ENCODE measurements around the gene IKZF1.

DNA sequence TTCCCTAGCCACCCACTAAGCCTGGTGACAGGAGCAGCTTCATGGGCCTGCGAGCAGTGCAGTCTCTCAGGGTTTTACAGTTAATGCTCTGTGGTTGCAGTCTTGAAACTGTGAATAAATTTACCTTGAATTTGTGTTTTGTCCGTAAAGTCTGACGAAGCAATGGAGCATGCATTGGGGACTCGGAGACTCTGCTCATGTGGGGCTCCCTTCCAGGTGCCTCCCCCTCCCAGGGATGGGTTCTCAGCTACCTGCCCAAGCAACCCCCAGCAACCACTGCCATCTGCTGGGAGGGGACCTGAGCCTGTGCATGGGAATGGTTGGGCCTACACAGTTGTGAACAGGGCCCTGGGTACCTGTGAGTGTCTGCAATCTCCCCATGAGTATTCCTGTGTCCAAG, 36.3 kb upstream of the IKZF1 start:
- TF ChIP-seq RAD21 (conservative IDR thresholded peaks at IDR 0.05 in 1 of 2, IDR thresholded peaks at IDR 0.05 in 1 of 2) = no peak
- TF ChIP-seq, protein P1, sequence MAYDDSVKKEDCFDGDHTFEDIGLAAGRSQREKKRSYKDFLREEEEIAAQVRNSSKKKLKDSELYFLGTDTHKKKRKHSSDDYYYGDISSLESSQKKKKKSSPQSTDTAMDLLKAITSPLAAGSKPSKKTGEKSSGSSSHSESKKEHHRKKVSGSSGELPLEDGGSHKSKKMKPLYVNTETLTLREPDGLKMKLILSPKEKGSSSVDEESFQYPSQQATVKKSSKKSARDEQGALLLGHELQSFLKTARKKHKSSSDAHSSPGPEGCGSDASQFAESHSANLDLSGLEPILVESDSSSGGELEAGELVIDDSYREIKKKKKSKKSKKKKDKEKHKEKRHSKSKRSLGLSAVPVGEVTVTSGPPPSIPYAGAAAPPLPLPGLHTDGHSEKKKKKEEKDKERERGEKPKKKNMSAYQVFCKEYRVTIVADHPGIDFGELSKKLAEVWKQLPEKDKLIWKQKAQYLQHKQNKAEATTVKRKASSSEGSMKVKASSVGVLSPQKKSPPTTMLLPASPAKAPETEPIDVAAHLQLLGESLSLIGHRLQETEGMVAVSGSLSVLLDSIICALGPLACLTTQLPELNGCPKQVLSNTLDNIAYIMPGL (CRISPR knock-in tag; IDR thresholded peaks at IDR 0.05; ENCODE audit: borderline replicate concordance) = no peak
- no peak for TF ChIP-seq EP300 (IDR thresholded peaks at IDR 0.05)
- no peak for TF ChIP-seq RCOR1 (IDR thresholded peaks at IDR 0.05; ENCODE audit: low read depth, low read length)
- TF ChIP-seq, protein P2, sequence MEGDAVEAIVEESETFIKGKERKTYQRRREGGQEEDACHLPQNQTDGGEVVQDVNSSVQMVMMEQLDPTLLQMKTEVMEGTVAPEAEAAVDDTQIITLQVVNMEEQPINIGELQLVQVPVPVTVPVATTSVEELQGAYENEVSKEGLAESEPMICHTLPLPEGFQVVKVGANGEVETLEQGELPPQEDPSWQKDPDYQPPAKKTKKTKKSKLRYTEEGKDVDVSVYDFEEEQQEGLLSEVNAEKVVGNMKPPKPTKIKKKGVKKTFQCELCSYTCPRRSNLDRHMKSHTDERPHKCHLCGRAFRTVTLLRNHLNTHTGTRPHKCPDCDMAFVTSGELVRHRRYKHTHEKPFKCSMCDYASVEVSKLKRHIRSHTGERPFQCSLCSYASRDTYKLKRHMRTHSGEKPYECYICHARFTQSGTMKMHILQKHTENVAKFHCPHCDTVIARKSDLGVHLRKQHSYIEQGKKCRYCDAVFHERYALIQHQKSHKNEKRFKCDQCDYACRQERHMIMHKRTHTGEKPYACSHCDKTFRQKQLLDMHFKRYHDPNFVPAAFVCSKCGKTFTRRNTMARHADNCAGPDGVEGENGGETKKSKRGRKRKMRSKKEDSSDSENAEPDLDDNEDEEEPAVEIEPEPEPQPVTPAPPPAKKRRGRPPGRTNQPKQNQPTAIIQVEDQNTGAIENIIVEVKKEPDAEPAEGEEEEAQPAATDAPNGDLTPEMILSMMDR (IDR thresholded peaks at IDR 0.05) = no peak
- no peak for TF ChIP-seq POLR2A (IDR thresholded peaks at IDR 0.05; ENCODE audit: low read length)
- no peak for TF ChIP-seq HOXA7 (CRISPR knock-in tag; IDR thresholded peaks at IDR 0.05)
- no peak for TF ChIP-seq HDAC2 (IDR thresholded peaks at IDR 0.05)
- no peak for TF ChIP-seq ZC3H11A (IDR thresholded peaks at IDR 0.05)
- TF ChIP-seq ZNF302 (CRISPR knock-in tag; IDR thresholded peaks at IDR 0.05) = no peak
